GM18499 (cell line): Measurements from ENCODE around the gene ASB18.
"Not testable (repeated sequence)": the region's sequence is repeated elsewhere in the genome, so short reads cannot be mapped to it uniquely, and the experiment has no call there.

Experiments
- ATAC-seq: cut with Tn5 transposase; IDR thresholded peaks from one replicate; pipeline ENCODE4 v1.9.1; 2021; ENCODE audit warnings: moderate number of reproducible peaks; ENCODE audit not compliant: insufficient read depth, unreplicated experiment

Gene ASB18

GRCh38 chr2:236264256-236264655 lies at the start of gene ASB18:
Gene ASB18 (minus strand): TSS chr2:236264406. CDS start chr2:236264345, 61 bp downstream.
- no peak for ATAC-seq

GRCh38 chr2:236311286-236311685 lies 47.1 kb upstream of the ASB18 start:
- no peak for ATAC-seq

GRCh38 chr2:236309669-236310029 lies 45.4 kb upstream of the ASB18 start:
- ATAC-seq = no peak

GRCh38 chr2:236308855-236309668 lies 44.9 kb upstream of the ASB18 start:
- ATAC-seq = no peak

- no peak for ATAC-seq
These were observed 43.4 kb upstream of the ASB18 start for GRCh38 chr2:236307641-236308040.

- no peak for ATAC-seq
These were observed 42.8 kb upstream of the ASB18 start for GRCh38 chr2:236306825-236307540.

GRCh38 chr2:236305964-236306605 lies 41.9 kb upstream of the ASB18 start:
- no peak for ATAC-seq

- ATAC-seq = no peak
These were observed 41.3 kb upstream of the ASB18 start for GRCh38 chr2:236305531-236305930.

- no peak for ATAC-seq
These were observed 39.7 kb upstream of the ASB18 start for GRCh38 chr2:236303935-236304334.

GRCh38 chr2:236302555-236302954 lies 38.3 kb upstream of the ASB18 start:
- no peak for ATAC-seq

GRCh38 chr2:236298924-236299475 lies 34.8 kb upstream of the ASB18 start:
- no peak for ATAC-seq

GRCh38 chr2:236295481-236295880 lies 31.3 kb upstream of the ASB18 start:
- ATAC-seq = no peak

GRCh38 chr2:236294647-236295046 lies 30.4 kb upstream of the ASB18 start:
- ATAC-seq = no peak

- no peak for ATAC-seq
These were observed 29.1 kb upstream of the ASB18 start for GRCh38 chr2:236293241-236293810.

GRCh38 chr2:236291911-236292310 lies 27.7 kb upstream of the ASB18 start:
- no peak for ATAC-seq

- no peak for ATAC-seq
These were observed 27.3 kb upstream of the ASB18 start for GRCh38 chr2:236291476-236291875.

GRCh38 chr2:236290742-236291425 lies 26.7 kb upstream of the ASB18 start:
- no peak for ATAC-seq

GRCh38 chr2:236289766-236290462 lies 25.7 kb upstream of the ASB18 start:
- ATAC-seq = no peak

- ATAC-seq = not testable (repeated sequence)
These were observed 24.2 kb upstream of the ASB18 start for GRCh38 chr2:236288373-236288772.
